HepG2 (cell line): ENCODE measurements around the gene NFATC4. TPM values are rescaled to one million over a fixed set of nuclear protein-coding genes. Genes with fewer than 3 reads are reported as not detected.

ENCODE experiments used
- FOXC1 ChIP-seq: sonication (generic); formaldehyde crosslinking; IDR thresholded peaks from 2 replicates; pipeline ENCODE4 v1.8.0; 2022; ENCODE audit warnings: mild to moderate bottlenecking, missing genetic modification reagents, borderline replicate concordance
- GABPA ChIP-seq, 2 experiments: IDR thresholded peaks; 2 replicates each; pipeline ENCODE4 v1.6.1; 2011 to 2016; ENCODE audit warnings: low read depth in 2 of 2, low read length in 1 of 2, missing biosample characterization in 1 of 2, missing genetic modification characterization in 1 of 2
- GFI1 ChIP-seq: sonication (generic); formaldehyde crosslinking; IDR thresholded peaks from 2 replicates; pipeline ENCODE4 v1.5.0; 2020; ENCODE audit warnings: missing genetic modification reagents, mild to moderate bottlenecking, borderline replicate concordance
- HOXA5 ChIP-seq: sonication (generic); formaldehyde crosslinking; IDR thresholded peaks from 2 replicates; pipeline ENCODE4 v1.4.0; 2020; ENCODE audit warnings: missing genetic modification reagents
- JDP2 ChIP-seq: sonication (generic); formaldehyde crosslinking; IDR thresholded peaks from 2 replicates; pipeline ENCODE4 v1.8.1; 2022; ENCODE audit warnings: missing genetic modification reagents, borderline replicate concordance
- KDM6A ChIP-seq: IDR thresholded peaks from 2 replicates; pipeline ENCODE4 v1.6.1; 2016; ENCODE audit warnings: low read depth
- NFIB ChIP-seq: sonication (generic); formaldehyde crosslinking; IDR thresholded peaks from 2 replicates; pipeline ENCODE4 v1.9.0; 2021; ENCODE audit warnings: missing genetic modification reagents, mild to moderate bottlenecking, borderline replicate concordance
- NFKB2 ChIP-seq: sonication (generic); formaldehyde crosslinking; IDR thresholded peaks from 2 replicates; pipeline ENCODE4 v1.4.0; 2020; ENCODE audit warnings: missing genetic modification reagents, borderline replicate concordance
- SSRP1 ChIP-seq: IDR thresholded peaks from 2 replicates; pipeline ENCODE4 v1.6.1; 2016; ENCODE audit warnings: control low read depth
- SYNCRIP ChIP-seq: fragments of 200-400 bp; formaldehyde crosslinking; IDR thresholded peaks from 2 replicates; pipeline ENCODE4 v1.6.1; 2018; ENCODE audit warnings: mild to moderate bottlenecking, low read depth, low read length; ENCODE audit not compliant: insufficient read depth
- TFE3 ChIP-seq: IDR thresholded peaks from 2 replicates; pipeline ENCODE4 v1.6.1; 2016
- ZBTB2 ChIP-seq: sonication (generic); formaldehyde crosslinking; IDR thresholded peaks from 2 replicates; pipeline ENCODE4 v1.8.0; 2022; ENCODE audit warnings: low read depth, missing genetic modification reagents
- ZBTB20 ChIP-seq: sonication (generic); formaldehyde crosslinking; IDR thresholded peaks from 2 replicates; pipeline ENCODE4 v1.8.1; 2023; ENCODE audit warnings: missing genetic modification reagents, low read depth, mild to moderate bottlenecking, borderline replicate concordance
- ZBTB26 ChIP-seq: IDR thresholded peaks from 2 replicates; pipeline ENCODE4 v1.6.1; 2016; ENCODE audit warnings: missing compliant biosample characterization, missing genetic modification reagents, borderline replicate concordance
- ZFP1 ChIP-seq: IDR thresholded peaks from 2 replicates; pipeline ENCODE4 v1.6.1; 2016
- ZFP36L2 ChIP-seq: sonication (generic); formaldehyde crosslinking; IDR thresholded peaks from 2 replicates; pipeline ENCODE4 v1.4.0; 2020; ENCODE audit warnings: missing genetic modification reagents
- ZMAT3 ChIP-seq: sonication (generic); formaldehyde crosslinking; conservative IDR thresholded peaks from 2 replicates; pipeline ENCODE4 v1.7.0; 2021; ENCODE audit warnings: missing genetic modification reagents
- ZNF564 ChIP-seq: sonication (generic); formaldehyde crosslinking; IDR thresholded peaks from 2 replicates; pipeline ENCODE4 v1.8.1; 2023; ENCODE audit warnings: mild to moderate bottlenecking, missing genetic modification reagents
- ZNF607 ChIP-seq: sonication (generic); formaldehyde crosslinking; IDR thresholded peaks from 2 replicates; pipeline ENCODE4 v1.5.1; 2020; ENCODE audit warnings: missing genetic modification reagents, mild to moderate bottlenecking, borderline replicate concordance
- ZNF614 ChIP-seq: IDR thresholded peaks from 2 replicates; pipeline ENCODE4 v1.6.1; 2018; ENCODE audit warnings: missing biosample characterization, missing genetic modification reagents, inconsistent platforms, borderline replicate concordance
- polyA plus RNA-seq, 8 experiments: library from polyadenylated mRNA; depleted of rRNA in 3 of 8; stranded (reverse) in 7 of 8; unstranded in 1 of 8; fragments of >200 nt; fragmentation: Illumina TruSeq in 4 of 8; extraction: Trizol in 4 of 8; gene quantifications; 2 replicates each; pipeline versions ENCODE4 v1.2.1 to v1.2.3, GENCODE V29; 2011 to 2016; ENCODE audit warnings: low read depth in 4 of 8, missing spikeins in 1 of 8, mixed read lengths in 1 of 8; ENCODE audit not compliant: insufficient read depth in 1 of 8
- total RNA-seq, 5 experiments: library from RNA; depleted of rRNA; stranded (reverse); fragments of >200 nt; fragmentation: Illumina TruSeq; extraction: Trizol; gene quantifications; 2 replicates each; pipeline ENCODE4 v1.2.3, GENCODE V29; 2016; ENCODE audit warnings: low read depth in 1 of 5
- TF ChIP-seq, protein P1 (sequence below): sonication (generic); formaldehyde crosslinking; conservative IDR thresholded peaks from 2 replicates; pipeline ENCODE4 v1.4.0; 2020; ENCODE audit warnings: missing genetic modification reagents

The NFATC4 gene
- total and polyA plus RNA-seq, 2 of the 13 experiments (the other 11 are each of a cell fraction or from before 2014, with no cell fraction given), result 0.04 to 0.15 TPM

DNA sequence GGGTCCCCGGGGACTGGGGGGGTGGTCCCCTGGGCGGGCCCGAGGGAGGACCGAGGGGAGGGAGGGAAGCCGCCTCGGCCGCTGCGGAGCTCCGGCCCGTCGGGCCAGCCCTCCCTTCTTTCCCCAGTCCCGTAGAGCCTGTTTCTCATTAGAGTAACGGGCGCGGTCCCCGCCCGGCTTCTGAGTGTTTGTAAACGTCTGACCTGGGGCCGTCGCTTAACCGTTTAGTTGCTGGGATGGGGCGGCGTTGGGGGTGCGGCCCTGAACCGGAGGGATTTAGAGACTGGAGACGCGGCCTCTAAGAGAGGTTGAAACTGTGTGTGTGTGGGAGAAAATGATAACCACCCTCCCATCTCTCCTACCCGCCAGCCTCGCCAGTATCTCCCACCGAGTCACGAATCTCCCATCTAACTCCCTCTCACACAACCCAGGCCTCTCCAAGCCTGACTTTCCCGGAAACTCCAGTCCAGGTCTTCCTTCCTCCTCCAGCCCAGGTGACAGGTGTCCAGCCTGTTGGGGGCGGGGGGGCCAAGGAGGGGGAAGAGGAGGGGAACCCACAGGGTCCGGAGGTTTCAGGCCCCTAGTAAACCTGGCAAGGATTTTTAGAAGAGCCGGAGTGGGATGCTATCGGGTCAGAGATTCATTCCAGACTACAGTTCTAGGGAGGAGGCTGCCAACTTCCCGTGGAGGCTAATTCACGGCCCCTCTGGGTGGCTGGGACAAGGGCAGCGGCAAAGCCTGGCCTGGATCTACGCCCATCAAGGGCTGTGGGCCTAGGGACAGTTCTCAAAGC lies 1.1 kb upstream of the NFATC4 start (continued):
- no peak; the same call in 1 of the 2 replicates for TF ChIP-seq ZNF607 (CRISPR knock-in tag)
- TF ChIP-seq GABPA (IDR thresholded peaks at IDR 0.05; ENCODE audit: low read depth, low read length), result no peak
- no peak for TF ChIP-seq GABPA (CRISPR knock-in tag; IDR thresholded peaks at IDR 0.05; ENCODE audit: low read depth)
- TF ChIP-seq, protein P1, sequence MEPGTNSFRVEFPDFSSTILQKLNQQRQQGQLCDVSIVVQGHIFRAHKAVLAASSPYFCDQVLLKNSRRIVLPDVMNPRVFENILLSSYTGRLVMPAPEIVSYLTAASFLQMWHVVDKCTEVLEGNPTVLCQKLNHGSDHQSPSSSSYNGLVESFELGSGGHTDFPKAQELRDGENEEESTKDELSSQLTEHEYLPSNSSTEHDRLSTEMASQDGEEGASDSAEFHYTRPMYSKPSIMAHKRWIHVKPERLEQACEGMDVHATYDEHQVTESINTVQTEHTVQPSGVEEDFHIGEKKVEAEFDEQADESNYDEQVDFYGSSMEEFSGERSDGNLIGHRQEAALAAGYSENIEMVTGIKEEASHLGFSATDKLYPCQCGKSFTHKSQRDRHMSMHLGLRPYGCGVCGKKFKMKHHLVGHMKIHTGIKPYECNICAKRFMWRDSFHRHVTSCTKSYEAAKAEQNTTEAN (CRISPR knock-in tag), result no peak
- no peak; the same call in 1 of the 2 replicates for TF ChIP-seq ZFP1
- no peak for TF ChIP-seq NFIB (CRISPR knock-in tag)
- no peak for TF ChIP-seq KDM6A (CRISPR knock-in tag)
- TF ChIP-seq ZBTB20, result peak; percentile 44; the same call in 1 of the 2 replicates
- TF ChIP-seq JDP2, result no peak
- TF ChIP-seq ZMAT3, result no peak; the same call in none of the 2 replicates
- no peak for TF ChIP-seq SSRP1 (CRISPR knock-in tag)
- TF ChIP-seq GFI1 (CRISPR knock-in tag), result no peak
- no peak for TF ChIP-seq ZNF614 (CRISPR knock-in tag)
- 0 out of 2 replicates have a peak, but pooled peaks have one; percentile 20 for TF ChIP-seq ZNF564
- peak; percentile 32; the same call in 1 of the 2 replicates for TF ChIP-seq NFKB2 (CRISPR knock-in tag)
- no peak for TF ChIP-seq ZBTB2 (CRISPR knock-in tag)
- TF ChIP-seq SYNCRIP, result no peak
- TF ChIP-seq HOXA5 (CRISPR knock-in tag), result peak; percentile 22
- no peak; the same call in 1 of the 2 replicates for TF ChIP-seq TFE3
- no peak for TF ChIP-seq ZBTB26 (CRISPR knock-in tag)
- peak; percentile 58; the same call in 1 of the 2 replicates for TF ChIP-seq ZFP36L2 (CRISPR knock-in tag)
- TF ChIP-seq FOXC1, result peak; percentile 67; the same call in 1 of the 2 replicates
